ENCODE data around the gene ERG.

DNA sequence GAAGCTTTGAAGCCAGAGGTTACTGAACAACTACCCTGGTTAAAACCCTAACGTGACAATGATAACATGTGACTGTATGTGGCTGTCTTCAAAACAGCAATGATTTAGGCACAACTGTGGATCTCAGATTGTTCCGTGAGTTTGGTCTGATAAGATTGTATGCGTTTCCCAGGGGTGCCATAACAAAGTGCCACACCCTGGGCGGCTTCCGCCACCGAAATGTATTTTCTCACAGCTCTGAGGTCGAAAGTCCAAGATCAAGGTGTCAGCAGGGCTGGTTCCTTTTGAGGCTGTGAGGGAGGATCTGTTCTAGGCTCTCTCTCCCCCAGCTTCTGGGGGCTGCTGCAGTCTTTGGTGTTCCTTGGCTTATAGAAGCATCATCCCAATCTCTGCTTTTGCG, 29.5 kb upstream of the ERG start:
- TF ChIP-seq POLR2A (IDR thresholded peaks at IDR 0.05; ENCODE audit: low read depth, low read length) (no peak), POU2F2 (IDR thresholded peaks at IDR 0.05; ENCODE audit: low read depth, low read length) (no peak), POLR2AphosphoS5 (IDR thresholded peaks at IDR 0.05; ENCODE audit: low read depth, low read length) (no peak), TAF1 (IDR thresholded peaks at IDR 0.05; ENCODE audit: low read depth, low read length) (no peak), SPI1 (IDR thresholded peaks at IDR 0.05; ENCODE audit: low read depth, low read length) (no peak), PAX5 (IDR thresholded peaks at IDR 0.05; ENCODE audit: insufficient read depth, low read length, severe bottlenecking) (no peak)
